ENCODE data around the gene PLXNC1. TPM values are rescaled to one million over a fixed set of nuclear protein-coding genes. Genes with fewer than 3 reads are reported as not detected.
A peak's percentile ranks its signal among the peaks of the same experiment; 100 is the strongest.

Gene PLXNC1
- total and polyA plus RNA-seq, 3 donors from 2014 or later = 36.5 to 201 (median 96.5) TPM

DNA sequence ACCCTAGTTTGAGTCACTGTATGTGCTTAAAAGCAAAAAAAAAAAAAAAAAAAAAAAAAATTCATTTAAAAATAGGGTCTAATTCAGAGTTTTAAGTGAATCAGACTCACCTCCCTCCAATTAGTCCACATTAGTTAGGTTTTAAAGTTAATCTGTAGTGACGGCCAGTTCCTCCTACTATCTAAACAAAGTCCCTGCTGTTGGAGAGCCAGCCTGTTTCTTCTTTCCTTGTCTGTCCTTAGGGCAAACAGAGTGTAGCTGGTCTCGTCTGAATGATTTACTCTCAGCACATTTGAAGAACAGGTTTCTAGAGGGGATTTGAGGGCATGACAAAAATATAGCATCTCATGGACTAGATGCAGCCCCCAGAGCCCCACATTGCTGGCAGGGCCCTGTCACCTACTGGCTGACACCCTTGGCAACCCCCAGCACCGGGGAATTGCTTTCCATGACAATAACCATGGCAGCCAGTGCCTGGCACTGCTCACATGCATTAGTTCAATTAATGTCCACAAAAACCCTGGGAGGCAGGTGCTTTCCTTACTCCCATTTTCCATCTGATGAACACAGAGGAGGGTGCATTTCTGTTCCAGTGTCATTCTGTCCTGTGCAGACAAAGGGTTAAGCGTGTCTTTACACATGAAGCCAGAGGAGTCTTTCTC, 138.3 kb downstream of the PLXNC1 start:
- Histone ChIP-seq H3K27me3 (no peaks in the 10 kb centered on the region), H3K4me1 (peaks cover 15% of the 10 kb centered on the region), H3K36me3 (ENCODE audit: low read depth, missing control alignments) (no peaks in the 10 kb centered on the region), H3K9me3 (no peaks in the 10 kb centered on the region), H3K27ac (no peak overlapping the region), H3K4me3 (no peak overlapping the region)
- no peak for DNase-seq
- TF ChIP-seq POLR2A (IDR thresholded peaks at IDR 0.05) = no peak
- TF ChIP-seq, protein P1, sequence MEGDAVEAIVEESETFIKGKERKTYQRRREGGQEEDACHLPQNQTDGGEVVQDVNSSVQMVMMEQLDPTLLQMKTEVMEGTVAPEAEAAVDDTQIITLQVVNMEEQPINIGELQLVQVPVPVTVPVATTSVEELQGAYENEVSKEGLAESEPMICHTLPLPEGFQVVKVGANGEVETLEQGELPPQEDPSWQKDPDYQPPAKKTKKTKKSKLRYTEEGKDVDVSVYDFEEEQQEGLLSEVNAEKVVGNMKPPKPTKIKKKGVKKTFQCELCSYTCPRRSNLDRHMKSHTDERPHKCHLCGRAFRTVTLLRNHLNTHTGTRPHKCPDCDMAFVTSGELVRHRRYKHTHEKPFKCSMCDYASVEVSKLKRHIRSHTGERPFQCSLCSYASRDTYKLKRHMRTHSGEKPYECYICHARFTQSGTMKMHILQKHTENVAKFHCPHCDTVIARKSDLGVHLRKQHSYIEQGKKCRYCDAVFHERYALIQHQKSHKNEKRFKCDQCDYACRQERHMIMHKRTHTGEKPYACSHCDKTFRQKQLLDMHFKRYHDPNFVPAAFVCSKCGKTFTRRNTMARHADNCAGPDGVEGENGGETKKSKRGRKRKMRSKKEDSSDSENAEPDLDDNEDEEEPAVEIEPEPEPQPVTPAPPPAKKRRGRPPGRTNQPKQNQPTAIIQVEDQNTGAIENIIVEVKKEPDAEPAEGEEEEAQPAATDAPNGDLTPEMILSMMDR (IDR thresholded peaks at IDR 0.05) = no peak
- WGBS, 2 donors = 74 to 81% methylated on average over 4 of the region's 4 CpGs
- intact Hi-C loops (cut with DNase I; ENCODE audit: low total_unique reads) = no loop called here

DNA sequence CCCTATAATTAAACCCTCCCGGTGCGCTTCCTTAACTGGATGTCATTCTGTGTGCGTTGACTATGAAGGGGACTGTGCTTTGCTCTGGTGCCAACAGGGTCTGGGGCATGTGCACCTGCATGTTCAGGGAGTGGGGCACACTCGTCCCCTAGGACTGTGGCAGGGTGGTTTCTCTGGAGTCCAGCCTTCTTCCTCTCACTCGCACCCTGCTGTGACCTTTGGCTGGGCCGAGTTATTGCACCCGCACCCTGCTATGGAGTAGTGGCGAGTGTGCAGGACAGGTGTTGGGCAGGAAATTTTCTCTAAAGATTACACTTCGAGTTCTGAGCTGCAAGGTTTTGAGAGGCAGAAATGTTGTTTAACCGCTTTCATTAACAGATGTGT, 138.9 kb downstream of the PLXNC1 start:
- TF ChIP-seq, protein P1 (IDR thresholded peaks at IDR 0.05) = no peak
- no peak for TF ChIP-seq POLR2A (IDR thresholded peaks at IDR 0.05)
- no peak for DNase-seq
- intact Hi-C loops (cut with DNase I; ENCODE audit: low total_unique reads) = no loop called here
- Histone ChIP-seq H3K4me3 (no peak overlapping the region), H3K27me3 (no peaks in the 10 kb centered on the region), H3K9me3 (no peaks in the 10 kb centered on the region), H3K4me1 (peaks cover 15% of the 10 kb centered on the region), H3K36me3 (ENCODE audit: low read depth, missing control alignments) (no peaks in the 10 kb centered on the region), H3K27ac (no peak overlapping the region)
- WGBS, 2 donors = 87 to 93% methylated on average over 9 to 10 of the region's 10 CpGs

DNA sequence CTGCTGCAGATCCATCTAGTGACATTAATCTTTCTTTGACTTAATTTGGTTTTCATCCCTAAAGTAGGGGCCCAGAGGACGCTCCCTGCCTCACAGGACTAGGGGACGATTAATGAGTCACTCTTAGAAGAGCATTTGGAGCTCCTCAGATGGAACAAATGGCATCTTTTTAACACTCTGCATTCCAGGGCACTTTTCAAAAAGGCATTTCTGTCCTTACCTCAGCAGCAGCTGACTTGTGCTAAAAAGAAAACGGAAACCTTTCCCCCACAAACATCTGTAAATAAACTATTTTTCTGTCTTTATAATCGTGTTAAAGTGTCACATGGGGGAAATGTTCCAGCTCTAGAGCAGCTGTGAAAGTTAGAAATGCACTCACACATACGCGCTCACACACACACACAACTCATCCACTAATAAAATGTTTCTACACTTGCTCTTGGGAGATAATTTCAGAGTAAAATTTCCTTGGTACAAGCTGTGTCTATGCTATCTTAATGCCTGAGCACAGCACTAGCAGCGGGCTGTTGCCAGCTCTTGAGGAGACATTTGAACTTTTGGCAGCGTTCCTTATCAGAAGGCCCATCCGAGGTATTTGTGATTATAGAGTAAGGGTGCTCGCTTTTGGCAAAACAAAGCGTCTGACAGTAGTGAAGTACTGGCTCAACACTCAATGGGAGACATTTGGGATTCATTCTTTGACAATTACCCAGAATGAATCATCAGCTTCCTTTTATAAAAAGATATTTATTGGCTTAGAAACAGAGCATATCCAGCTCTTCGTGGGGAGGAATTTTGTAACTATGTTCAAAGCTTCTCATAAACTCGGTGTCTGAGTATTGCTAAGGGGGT, 141.3 kb downstream of the PLXNC1 start:
- peaks cover 15% of the 10 kb centered on the region for H3K4me1 ChIP-seq
- H3K4me3 ChIP-seq = no peak overlapping the region
- H3K9me3 ChIP-seq = no peaks in the 10 kb centered on the region
- peak; percentile 66 for DNase-seq
- no peaks in the 10 kb centered on the region for H3K36me3 ChIP-seq (ENCODE audit: low read depth, missing control alignments)
- H3K27me3 ChIP-seq = no peaks in the 10 kb centered on the region
- intact Hi-C loops (cut with DNase I; ENCODE audit: low total_unique reads) = no loop called here
- TF ChIP-seq, protein P1 (IDR thresholded peaks at IDR 0.05) = no peak
- TF ChIP-seq POLR2A (IDR thresholded peaks at IDR 0.05) = no peak
- H3K27ac ChIP-seq = peak overlapping the region; percentile 53 to 57
- WGBS, 2 donors = 33 to 46% methylated on average over 13 of the region's 13 CpGs

DNA sequence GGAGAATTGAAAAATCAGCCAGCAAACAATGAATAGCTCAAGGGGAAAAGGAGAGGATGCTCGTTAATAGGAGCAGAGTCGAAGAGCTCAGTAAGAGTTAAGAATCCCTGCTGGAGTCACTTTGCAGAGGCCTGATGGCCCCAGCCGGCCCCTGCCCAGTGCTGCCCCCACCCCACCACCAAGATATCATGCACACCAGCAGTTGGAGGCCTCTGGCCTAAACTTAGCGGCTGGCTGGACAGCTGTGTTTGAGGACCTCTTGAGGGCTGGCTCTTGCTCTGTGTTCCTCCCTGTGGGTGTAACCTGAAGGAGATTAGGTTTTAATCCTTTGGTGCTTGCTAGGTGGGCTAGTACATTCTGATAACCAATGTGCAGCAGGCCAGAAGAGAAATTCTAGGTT, 142.0 kb downstream of the PLXNC1 start:
- Histone ChIP-seq H3K9me3 (no peaks in the 10 kb centered on the region), H3K27me3 (no peaks in the 10 kb centered on the region), H3K27ac (peak overlapping the region; percentile 53 to 57), H3K36me3 (ENCODE audit: low read depth, missing control alignments) (no peaks in the 10 kb centered on the region), H3K4me1 (peaks cover 15% of the 10 kb centered on the region), H3K4me3 (no peak overlapping the region)
- intact Hi-C loops (cut with DNase I; ENCODE audit: low total_unique reads) = no loop called here
- WGBS, 2 donors = 29 to 50% methylated on average over 3 to 4 of the region's 4 CpGs
- TF ChIP-seq POLR2A (IDR thresholded peaks at IDR 0.05) = no peak
- TF ChIP-seq, protein P1 (IDR thresholded peaks at IDR 0.05) = no peak
- no peak for DNase-seq
